ENCODE data around the gene TMEM127. TPM values are rescaled to one million over a fixed set of nuclear protein-coding genes. Genes with fewer than 3 reads are reported as not detected.

The TMEM127 gene
- total RNA-seq, 1 donor from 2014 or later: 30.6 TPM

DNA sequence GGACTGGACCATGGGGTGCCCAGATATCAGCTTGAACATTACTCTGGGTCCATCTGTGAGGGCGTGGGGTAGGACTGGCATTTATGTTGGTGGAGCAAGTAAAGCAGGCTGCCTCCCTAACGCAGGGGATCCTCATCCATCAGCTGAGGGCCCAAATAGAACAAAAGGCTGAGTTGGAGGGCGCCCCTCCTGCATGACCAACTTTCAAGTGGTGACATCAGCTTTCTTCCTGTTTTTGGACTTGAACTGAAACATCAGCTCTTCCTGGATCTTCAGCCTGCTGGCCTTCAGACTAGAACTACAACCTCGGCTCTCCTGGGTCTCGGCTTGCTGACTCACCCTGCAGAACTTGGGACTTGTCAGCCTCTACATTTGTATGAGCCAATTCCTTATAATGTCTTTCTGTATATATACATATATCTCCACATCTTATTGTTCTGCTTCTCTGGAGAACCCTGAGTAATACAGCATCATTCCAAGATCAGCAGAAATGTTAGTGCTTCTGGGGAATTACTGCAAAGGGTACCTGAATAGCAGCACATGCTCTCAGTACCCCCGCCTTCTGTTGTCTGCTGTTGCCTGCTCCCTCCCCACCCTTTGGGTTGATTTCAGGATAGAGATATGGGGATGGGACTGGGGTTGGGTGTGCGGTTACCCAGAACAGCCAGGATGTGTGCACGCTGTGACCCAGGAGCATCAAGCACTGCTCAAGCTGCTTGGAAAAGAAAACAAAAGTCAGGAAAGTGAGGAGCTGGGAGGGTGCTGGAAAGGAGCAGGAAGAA lies 20.0 kb downstream of the TMEM127 start:
- DNase-seq (ENCODE audit: low read depth, low spot score): no peak
- TF ChIP-seq, protein P1, sequence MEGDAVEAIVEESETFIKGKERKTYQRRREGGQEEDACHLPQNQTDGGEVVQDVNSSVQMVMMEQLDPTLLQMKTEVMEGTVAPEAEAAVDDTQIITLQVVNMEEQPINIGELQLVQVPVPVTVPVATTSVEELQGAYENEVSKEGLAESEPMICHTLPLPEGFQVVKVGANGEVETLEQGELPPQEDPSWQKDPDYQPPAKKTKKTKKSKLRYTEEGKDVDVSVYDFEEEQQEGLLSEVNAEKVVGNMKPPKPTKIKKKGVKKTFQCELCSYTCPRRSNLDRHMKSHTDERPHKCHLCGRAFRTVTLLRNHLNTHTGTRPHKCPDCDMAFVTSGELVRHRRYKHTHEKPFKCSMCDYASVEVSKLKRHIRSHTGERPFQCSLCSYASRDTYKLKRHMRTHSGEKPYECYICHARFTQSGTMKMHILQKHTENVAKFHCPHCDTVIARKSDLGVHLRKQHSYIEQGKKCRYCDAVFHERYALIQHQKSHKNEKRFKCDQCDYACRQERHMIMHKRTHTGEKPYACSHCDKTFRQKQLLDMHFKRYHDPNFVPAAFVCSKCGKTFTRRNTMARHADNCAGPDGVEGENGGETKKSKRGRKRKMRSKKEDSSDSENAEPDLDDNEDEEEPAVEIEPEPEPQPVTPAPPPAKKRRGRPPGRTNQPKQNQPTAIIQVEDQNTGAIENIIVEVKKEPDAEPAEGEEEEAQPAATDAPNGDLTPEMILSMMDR (conservative IDR thresholded peaks at IDR 0.05): no peak
- Mint-ChIP-seq H3K4me3 (no peak overlapping the region), H3K36me3 (ENCODE audit: low read depth) (no peaks in the 10 kb centered on the region), H3K4me1 (peaks cover 14% of the 10 kb centered on the region), H3K27me3 (ENCODE audit: low read depth) (no peaks in the 10 kb centered on the region), H3K9me3 (no peaks in the 10 kb centered on the region), H3K27ac (ENCODE audit: unreplicated experiment) (peak overlapping the region; percentile 5)

- Mint-ChIP-seq H3K27me3 (ENCODE audit: low read depth) (no peaks in the 10 kb centered on the region), H3K4me1 (peaks cover 14% of the 10 kb centered on the region), H3K4me3 (no peak overlapping the region), H3K27ac (ENCODE audit: unreplicated experiment) (no peak overlapping the region), H3K36me3 (ENCODE audit: low read depth) (no peaks in the 10 kb centered on the region), H3K9me3 (no peaks in the 10 kb centered on the region)
- no peak for DNase-seq (ENCODE audit: low read depth, low spot score)
- TF ChIP-seq, protein P1 (conservative IDR thresholded peaks at IDR 0.05): no peak
Observed at GRCh38 chr2:96243843-96244242, 22.0 kb downstream of the TMEM127 start.

- Mint-ChIP-seq H3K4me3 (no peak overlapping the region), H3K27ac (ENCODE audit: unreplicated experiment) (peak overlapping the region; percentile 92), H3K9me3 (no peaks in the 10 kb centered on the region), H3K36me3 (ENCODE audit: low read depth) (no peaks in the 10 kb centered on the region), H3K27me3 (ENCODE audit: low read depth) (no peaks in the 10 kb centered on the region), H3K4me1 (peaks cover 14% of the 10 kb centered on the region)
- DNase-seq (ENCODE audit: low read depth, low spot score): no peak
- TF ChIP-seq, protein P1 (conservative IDR thresholded peaks at IDR 0.05): no peak
Observed at GRCh38 chr2:96241900-96242611, 23.7 kb downstream of the TMEM127 start.

DNA sequence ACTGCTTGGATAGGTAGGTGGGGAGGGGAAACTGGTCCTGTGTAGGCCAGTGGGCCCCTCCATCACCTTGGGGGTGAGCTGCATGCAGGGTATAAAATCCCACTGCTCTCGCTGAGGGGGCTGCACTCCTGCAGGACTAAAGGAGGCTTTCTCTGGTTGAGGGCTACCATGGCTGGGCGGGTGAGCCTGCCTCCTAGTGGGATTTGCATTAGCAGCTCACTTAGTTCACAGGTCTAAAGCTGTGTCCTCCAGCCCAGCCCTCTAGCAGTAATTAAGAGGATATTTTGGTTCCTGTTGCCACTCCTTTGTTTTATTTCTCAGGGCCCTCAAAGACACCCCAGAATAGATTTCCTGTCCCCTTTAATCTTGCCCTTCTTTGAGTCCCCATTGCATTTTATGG lies 24.6 kb downstream of the TMEM127 start:
- no peak for DNase-seq (ENCODE audit: low read depth, low spot score)
- H3K4me1 Mint-ChIP-seq: peaks cover 14% of the 10 kb centered on the region
- no peak overlapping the region for H3K4me3 Mint-ChIP-seq
- no peaks in the 10 kb centered on the region for H3K36me3 Mint-ChIP-seq (ENCODE audit: low read depth)
- H3K27me3 Mint-ChIP-seq (ENCODE audit: low read depth): no peaks in the 10 kb centered on the region
- TF ChIP-seq, protein P1 (conservative IDR thresholded peaks at IDR 0.05): no peak
- no peak overlapping the region for H3K27ac Mint-ChIP-seq (ENCODE audit: unreplicated experiment)
- H3K9me3 Mint-ChIP-seq: no peaks in the 10 kb centered on the region

GRCh38 chr2:96240341-96241038 lies 25.3 kb downstream of the TMEM127 start:
- DNase-seq (ENCODE audit: low read depth, low spot score): no peak
- H3K27me3 Mint-ChIP-seq (ENCODE audit: low read depth): no peaks in the 10 kb centered on the region
- H3K36me3 Mint-ChIP-seq (ENCODE audit: low read depth): no peaks in the 10 kb centered on the region
- H3K9me3 Mint-ChIP-seq: no peaks in the 10 kb centered on the region
- no peak overlapping the region for H3K4me3 Mint-ChIP-seq
- TF ChIP-seq, protein P1 (conservative IDR thresholded peaks at IDR 0.05): no peak
- H3K27ac Mint-ChIP-seq (ENCODE audit: unreplicated experiment): no peak overlapping the region
- peaks cover 14% of the 10 kb centered on the region for H3K4me1 Mint-ChIP-seq
